ENCODE results near the gene CNNM3. TPM values are rescaled to one million over a fixed set of nuclear protein-coding genes. Genes with fewer than 3 reads are reported as not detected.

CNNM3 gene
- total and polyA plus RNA-seq, 2 experiments from 2014 or later, result 18.9 to 37.6 TPM

- H3K27ac ChIP-seq, result peak within 1 kb of the TSS; percentile 94
- peak; percentile 50 to 81 for DNase-seq (ENCODE audit: low read depth in 1 of 2, low spot score in 1 of 2)
- no peaks in the 10 kb centered on the region for H3K27me3 ChIP-seq
- H3K4me1 ChIP-seq (ENCODE audit: low read depth), result peaks cover 3% of the 10 kb centered on the region
- peaks cover 8% of the 10 kb centered on the region for H3K36me3 ChIP-seq
- TF ChIP-seq CTCF (IDR thresholded peaks at IDR 0.05; ENCODE audit: low read depth, low read length), result no peak
- H3K4me3 ChIP-seq, result peak within 1 kb of the TSS; percentile 89
- H3K9me3 ChIP-seq (ENCODE audit: low read depth), result no peaks in the 10 kb centered on the region
Observed at GRCh38 chr2:96869822-96870625, 54.0 kb downstream of the CNNM3 start, which contains the start of gene SEMA4C. Gene SEMA4C, minus strand, starts transcription at chr2:96870080. Its CDS starts 2,194 bp downstream, at chr2:96867886.

- TF ChIP-seq CTCF (IDR thresholded peaks at IDR 0.05; ENCODE audit: low read depth, low read length), result no peak
- no peaks in the 10 kb centered on the region for H3K27me3 ChIP-seq
- H3K4me3 ChIP-seq, result peak overlapping the region; percentile 89
- peaks cover 1% of the 10 kb centered on the region for H3K36me3 ChIP-seq
- H3K27ac ChIP-seq, result no peak overlapping the region
- peak in 1 of 2 donors; percentile 25 for DNase-seq (ENCODE audit: low read depth in 1 of 2, low spot score in 1 of 2)
- peaks cover 4% of the 10 kb centered on the region for H3K4me1 ChIP-seq (ENCODE audit: low read depth)
- no peaks in the 10 kb centered on the region for H3K9me3 ChIP-seq (ENCODE audit: low read depth)
Observed at GRCh38 chr2:96870626-96871255, 54.7 kb downstream of the CNNM3 start.

- TF ChIP-seq CTCF (IDR thresholded peaks at IDR 0.05; ENCODE audit: low read depth, low read length), result no peak
- Histone ChIP-seq H3K9me3 (ENCODE audit: low read depth) (no peaks in the 10 kb centered on the region), H3K27me3 (no peaks in the 10 kb centered on the region), H3K4me3 (no peak overlapping the region), H3K4me1 (ENCODE audit: low read depth) (peaks cover 10% of the 10 kb centered on the region), H3K36me3 (no peaks in the 10 kb centered on the region), H3K27ac (no peak overlapping the region)
- peak; percentile 43 to 74 for DNase-seq (ENCODE audit: low read depth in 1 of 2, low spot score in 1 of 2)
Observed at GRCh38 chr2:96872591-96873349, 56.7 kb downstream of the CNNM3 start.

GRCh38 chr2:96873651-96874096 is 57.6 kb downstream of the CNNM3 start:
- Histone ChIP-seq H3K4me1 (ENCODE audit: low read depth) (peaks cover 10% of the 10 kb centered on the region), H3K27ac (peak overlapping the region; percentile 6), H3K9me3 (ENCODE audit: low read depth) (no peaks in the 10 kb centered on the region), H3K4me3 (no peak overlapping the region), H3K27me3 (no peaks in the 10 kb centered on the region), H3K36me3 (no peaks in the 10 kb centered on the region)
- TF ChIP-seq CTCF (IDR thresholded peaks at IDR 0.05; ENCODE audit: low read depth, low read length), result no peak
- DNase-seq (ENCODE audit: low read depth in 1 of 2, low spot score in 1 of 2), result no peak

- no peaks in the 10 kb centered on the region for H3K36me3 ChIP-seq
- H3K4me3 ChIP-seq, result no peak overlapping the region
- no peaks in the 10 kb centered on the region for H3K9me3 ChIP-seq (ENCODE audit: low read depth)
- TF ChIP-seq CTCF (IDR thresholded peaks at IDR 0.05; ENCODE audit: low read depth, low read length), result no peak
- H3K27me3 ChIP-seq, result no peaks in the 10 kb centered on the region
- H3K4me1 ChIP-seq (ENCODE audit: low read depth), result peaks cover 10% of the 10 kb centered on the region
- no peak for DNase-seq (ENCODE audit: low read depth in 1 of 2, low spot score in 1 of 2)
- peak overlapping the region; percentile 6 for H3K27ac ChIP-seq
Observed at GRCh38 chr2:96874198-96874831, 58.2 kb downstream of the CNNM3 start.
